GM18507 (cell line): ENCODE measurements around the gene NDUFV2.
A peak's percentile ranks its signal among the peaks of the same experiment; 100 is the strongest.

Experiments used
- DNase-seq: peaks from one replicate; pipeline ENCODE4 v3.0.0; 2011; ENCODE audit warnings: low read depth; ENCODE audit not compliant: insufficient read length; ENCODE audit errors: extremely low spot score
- FAIRE-seq: peaks from 2 replicates; lab custom pipeline; 2011; peaks lifted over from hg19 to GRCh38; lab: Jason Lieb, UNC

Gene NDUFV2

DNA sequence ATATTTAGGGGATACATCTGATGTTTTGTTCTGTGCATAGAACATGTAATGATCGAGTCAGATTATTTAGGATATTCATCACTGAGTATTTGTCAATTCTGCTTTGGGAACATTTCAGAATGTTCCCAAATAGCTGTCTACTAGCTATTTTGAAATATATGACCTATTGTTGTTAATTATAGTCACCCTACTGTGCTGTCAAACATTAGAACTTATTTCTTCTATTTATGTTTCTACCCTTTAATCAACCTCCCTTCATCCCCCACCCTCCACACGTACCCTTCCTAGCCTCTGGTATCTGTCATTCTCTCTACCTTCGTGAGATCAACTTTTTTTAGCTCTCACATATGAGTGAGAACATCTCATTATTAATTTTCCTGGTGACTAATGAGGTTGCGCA, 75.0 kb downstream of the NDUFV2 start:
- DNase-seq (no peak), FAIRE-seq (peak; percentile 51)

- DNase-seq = no peak
- FAIRE-seq = no peak
Observed at GRCh38 chr18:9178557-9178956, 76.1 kb downstream of the NDUFV2 start.

GRCh38 chr18:9181275-9181674, 78.8 kb downstream of the NDUFV2 start:
- DNase-seq (no peak), FAIRE-seq (peak; percentile 38)

- no peak for FAIRE-seq
- no peak for DNase-seq
Observed at GRCh38 chr18:9182852-9183399, 80.4 kb downstream of the NDUFV2 start.
